ENCODE data around the gene B3GALT4. TPM values are rescaled to one million over a fixed set of nuclear protein-coding genes. Genes with fewer than 3 reads are reported as not detected.

B3GALT4 gene
- total RNA-seq, 1 experiment from 2014 or later = 7.9 TPM

GRCh38 chr6:33298773-33299236, 21.9 kb downstream of the B3GALT4 start, which contains the start of gene RGL2:
Gene RGL2, minus strand, starts transcription at chr6:33298942. Its CDS starts 332 bp downstream, at chr6:33298610.
- no TSS peak for BruUV-seq (replicated peaks)
- peak; percentile 47 for DNase-seq
- Histone ChIP-seq H3K9me2 (replicated peaks; ENCODE audit: low read length) (no peaks in the 10 kb centered on the region), H3K4me1 (ENCODE audit: insufficient read depth, low read length) (peaks cover 15% of the 10 kb centered on the region), H2AFZ (ENCODE audit: low read length) (peak within 1 kb of the TSS; percentile 88), H3K4me3 (ENCODE audit: low read length) (peak within 1 kb of the TSS; percentile 78), H4K20me1 (ENCODE audit: low read length) (no peaks in the 10 kb centered on the region), H3K27me3 (ENCODE audit: low read length) (no peaks in the 10 kb centered on the region), H3K4me2 (ENCODE audit: low read length) (peak within 1 kb of the TSS; percentile 100), H3F3A (ENCODE audit: low read length, unreplicated experiment) (peaks cover 3% of the 10 kb centered on the region), H3K79me2 (ENCODE audit: low read length) (peaks cover 20% of the 10 kb centered on the region), H3K36me3 (ENCODE audit: low read depth, low read length) (peaks cover 3% of the 10 kb centered on the region; the same call in 1 of the 2 replicates), H3K9me3 (ENCODE audit: low read length) (no peaks in the 10 kb centered on the region), H3K9ac (ENCODE audit: low read length) (peak within 1 kb of the TSS; percentile 80), H3K27ac (ENCODE audit: low read length) (peak within 1 kb of the TSS; percentile 92)
- no peak for TF ChIP-seq EZH2phosphoT487 (IDR thresholded peaks at IDR 0.05; ENCODE audit: borderline replicate concordance, low read length)
- no peak for TF ChIP-seq EZH2 (IDR thresholded peaks at IDR 0.05; ENCODE audit: low read length, unreplicated experiment)
- TF ChIP-seq, protein P1, sequence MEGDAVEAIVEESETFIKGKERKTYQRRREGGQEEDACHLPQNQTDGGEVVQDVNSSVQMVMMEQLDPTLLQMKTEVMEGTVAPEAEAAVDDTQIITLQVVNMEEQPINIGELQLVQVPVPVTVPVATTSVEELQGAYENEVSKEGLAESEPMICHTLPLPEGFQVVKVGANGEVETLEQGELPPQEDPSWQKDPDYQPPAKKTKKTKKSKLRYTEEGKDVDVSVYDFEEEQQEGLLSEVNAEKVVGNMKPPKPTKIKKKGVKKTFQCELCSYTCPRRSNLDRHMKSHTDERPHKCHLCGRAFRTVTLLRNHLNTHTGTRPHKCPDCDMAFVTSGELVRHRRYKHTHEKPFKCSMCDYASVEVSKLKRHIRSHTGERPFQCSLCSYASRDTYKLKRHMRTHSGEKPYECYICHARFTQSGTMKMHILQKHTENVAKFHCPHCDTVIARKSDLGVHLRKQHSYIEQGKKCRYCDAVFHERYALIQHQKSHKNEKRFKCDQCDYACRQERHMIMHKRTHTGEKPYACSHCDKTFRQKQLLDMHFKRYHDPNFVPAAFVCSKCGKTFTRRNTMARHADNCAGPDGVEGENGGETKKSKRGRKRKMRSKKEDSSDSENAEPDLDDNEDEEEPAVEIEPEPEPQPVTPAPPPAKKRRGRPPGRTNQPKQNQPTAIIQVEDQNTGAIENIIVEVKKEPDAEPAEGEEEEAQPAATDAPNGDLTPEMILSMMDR (conservative IDR thresholded peaks at IDR 0.05; ENCODE audit: low read depth, low read length) = no peak
- ChIA-PET CTCF (no interaction called here), POLR2A (ENCODE audit: unreplicated experiment) (interaction anchor here (1.1 kb wide), 1 partner anchor 19 kb away, joined by 16 read pairs; the partner anchor contains the start of gene ZBTB22)
- peak; percentile 32 for ATAC-seq
- intact Hi-C loops (cut with micrococcal nuclease) = loop anchor here (1.0 to 5.0 kb wide), 4 partner anchors 10 to 108 kb away; partner anchors contain the start of genes PFDN6 and WDR46

DNA sequence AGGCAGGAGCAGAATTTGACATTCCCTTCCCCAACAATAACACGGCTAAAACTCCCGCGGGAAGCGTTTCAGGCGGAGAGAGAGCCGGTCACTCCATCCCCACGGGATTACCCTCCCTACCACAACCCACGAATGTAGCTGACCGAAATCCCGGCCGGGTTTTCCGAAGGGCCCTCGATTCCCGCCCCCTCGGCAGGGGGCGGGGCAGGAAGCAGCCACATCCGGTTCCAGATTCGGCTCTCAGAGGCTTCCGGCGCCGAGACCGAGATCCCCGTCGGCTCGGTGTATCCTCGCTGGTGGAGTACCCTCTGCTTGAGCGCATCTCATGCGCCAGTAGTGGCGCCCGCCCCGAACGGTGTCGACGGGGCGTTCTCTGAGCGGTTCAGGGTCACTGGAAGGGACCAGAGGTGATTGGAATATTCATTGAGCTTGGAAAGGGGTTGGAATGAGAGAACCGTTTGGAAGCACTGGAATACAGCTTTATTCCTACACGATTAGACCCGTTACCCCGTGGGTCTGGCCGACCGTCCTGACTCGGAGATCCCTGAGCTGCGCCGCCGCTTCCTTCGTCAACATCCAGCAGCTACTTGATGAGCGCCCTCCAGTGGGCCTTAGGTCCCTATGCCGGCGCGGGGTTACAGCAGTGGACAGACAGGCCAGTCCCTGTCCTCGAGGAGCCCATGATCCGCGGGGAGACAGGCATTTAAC, 22.5 kb downstream of the B3GALT4 start:
- CTCF ChIA-PET = interaction anchor here (0.6 to 1.0 kb wide), 5 partner anchors 18 to 1104 kb away, joined by 3 to 5 read pairs (median 5); partner anchors contain the start of genes B3GALT4 and ZBTB22

More for the DNA sequence above, 22.5 kb downstream of the B3GALT4 start:
- POLR2A ChIA-PET (ENCODE audit: unreplicated experiment) = interaction anchor here (1.0 to 1.1 kb wide), 3 partner anchors 10 to 18 kb away, joined by 4 to 16 read pairs (median 7); partner anchors contain the start of genes PFDN6, WDR46 and ZBTB22
- Histone ChIP-seq H3K4me3 (ENCODE audit: low read length) (peak overlapping the region; percentile 78), H3K9ac (ENCODE audit: low read length) (peak overlapping the region; percentile 80), H3K9me2 (replicated peaks; ENCODE audit: low read length) (no peaks in the 10 kb centered on the region), H3K27ac (ENCODE audit: low read length) (peak overlapping the region; percentile 92), H3K4me1 (ENCODE audit: insufficient read depth, low read length) (peaks cover 15% of the 10 kb centered on the region), H3F3A (ENCODE audit: low read length, unreplicated experiment) (peaks cover 3% of the 10 kb centered on the region), H3K36me3 (ENCODE audit: low read depth, low read length) (peaks cover 3% of the 10 kb centered on the region; the same call in 1 of the 2 replicates), H3K9me3 (ENCODE audit: low read length) (no peaks in the 10 kb centered on the region), H3K27me3 (ENCODE audit: low read length) (no peaks in the 10 kb centered on the region), H3K4me2 (ENCODE audit: low read length) (peak overlapping the region; percentile 100), H3K79me2 (ENCODE audit: low read length) (peaks cover 20% of the 10 kb centered on the region), H4K20me1 (ENCODE audit: low read length) (no peaks in the 10 kb centered on the region), H2AFZ (ENCODE audit: low read length) (peak overlapping the region; percentile 77)
- peak; percentile 55 for ATAC-seq
- peak; percentile 93 for DNase-seq
- TF ChIP-seq, protein P1 (conservative IDR thresholded peaks at IDR 0.05; ENCODE audit: low read depth, low read length) = peak; percentile 87
- TF ChIP-seq EZH2phosphoT487 (IDR thresholded peaks at IDR 0.05; ENCODE audit: borderline replicate concordance, low read length) = no peak
- no peak for TF ChIP-seq EZH2 (IDR thresholded peaks at IDR 0.05; ENCODE audit: low read length, unreplicated experiment)
- BruUV-seq (replicated peaks) = TSS peak; percentile 91
- intact Hi-C loops (cut with micrococcal nuclease) = loop anchor here (1.0 to 5.0 kb wide), 4 partner anchors 10 to 108 kb away; partner anchors contain the start of genes PFDN6 and WDR46

Data from PC-3 (cell line).